ENCODE results near the gene LSAMP.

Gene LSAMP

DNA sequence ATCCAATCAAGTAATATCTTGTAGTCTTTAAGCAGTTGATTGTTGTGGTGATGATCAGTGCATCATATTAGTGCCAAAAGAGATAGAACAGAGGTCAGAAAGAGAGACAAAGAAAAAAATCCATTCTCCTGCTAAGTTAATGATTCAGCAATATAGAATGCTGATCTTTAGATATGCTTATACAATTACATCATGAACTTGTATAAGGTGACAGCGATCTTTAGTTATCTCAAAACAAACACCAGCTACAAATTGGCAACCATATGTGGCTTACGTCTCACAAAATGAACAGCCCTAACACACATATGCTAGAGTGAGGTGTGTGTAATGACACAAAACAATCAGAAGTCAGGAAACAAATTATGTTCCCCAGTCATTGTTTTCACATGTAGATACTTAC lies 12.5 kb downstream of the LSAMP start:
- no peak for DNase-seq (ENCODE audit: low spot score)

- DNase-seq (ENCODE audit: low spot score): no peak
Measured at GRCh38 chr3:116429479-116430269, 15.6 kb downstream of the LSAMP start.

DNA sequence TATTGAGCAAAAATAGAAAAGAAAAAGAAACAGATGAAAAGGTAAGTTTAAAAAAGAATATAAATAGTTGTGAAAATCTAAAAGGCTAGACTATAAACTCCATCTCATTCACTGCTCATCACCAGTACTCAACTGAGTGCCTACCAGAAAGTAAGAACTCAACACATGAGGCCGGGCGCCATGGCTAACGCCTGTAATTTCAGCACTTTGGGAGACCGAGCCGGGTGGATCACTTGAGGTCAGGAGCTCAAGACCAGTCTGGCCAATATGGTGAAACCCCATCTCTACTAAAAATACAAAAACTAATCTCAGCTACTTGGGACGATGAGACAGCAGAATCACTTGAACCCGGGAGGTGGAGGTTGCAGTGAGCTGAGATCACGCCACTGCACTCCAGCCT lies 19.3 kb downstream of the LSAMP start:
- no peak for DNase-seq (ENCODE audit: low spot score)

DNA sequence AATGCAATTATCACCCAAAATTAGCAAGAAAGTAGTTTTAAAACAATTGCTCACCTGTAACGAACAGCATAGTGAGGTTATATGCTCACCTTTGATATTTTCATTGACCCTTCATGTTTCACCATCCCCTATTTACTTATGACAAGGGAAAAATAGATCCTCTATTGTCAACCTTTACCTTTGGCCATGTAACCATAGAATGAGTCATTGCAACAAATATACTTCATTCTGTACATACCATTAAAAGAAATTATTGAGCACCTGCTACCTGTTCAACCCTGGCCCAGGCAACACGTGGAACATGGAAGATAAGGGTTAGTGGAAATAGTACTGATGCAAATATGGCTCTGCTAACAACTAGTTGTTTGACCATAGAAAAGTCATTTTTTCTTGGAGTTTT lies 20.2 kb downstream of the LSAMP start:
- DNase-seq (ENCODE audit: low spot score): no peak

- DNase-seq (ENCODE audit: low spot score): no peak
Measured at GRCh38 chr3:116423945-116424344, 21.3 kb downstream of the LSAMP start.

GRCh38 chr3:116423374-116423773 lies 21.9 kb downstream of the LSAMP start:
- DNase-seq (ENCODE audit: low spot score): no peak

DNA sequence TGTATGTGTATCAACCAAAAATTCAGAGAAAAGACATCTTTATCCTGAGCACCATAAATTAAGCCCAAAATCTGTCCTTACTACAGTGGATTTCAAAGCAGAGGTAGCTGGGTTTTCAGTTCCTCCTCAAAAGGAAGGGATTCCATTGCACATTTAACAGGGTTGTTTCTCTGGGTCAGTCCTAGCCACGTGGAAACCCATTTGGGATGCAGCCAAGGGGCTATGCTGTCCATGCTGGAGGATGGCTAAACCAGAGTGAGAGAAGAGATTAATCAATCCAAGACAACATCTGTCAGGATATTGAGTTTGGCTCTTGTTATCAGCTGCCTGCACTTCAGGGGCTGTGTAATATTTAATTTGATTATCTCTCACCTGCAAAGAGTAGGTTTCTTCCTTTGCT lies 28.1 kb downstream of the LSAMP start:
- no peak for DNase-seq (ENCODE audit: low spot score)

DNA sequence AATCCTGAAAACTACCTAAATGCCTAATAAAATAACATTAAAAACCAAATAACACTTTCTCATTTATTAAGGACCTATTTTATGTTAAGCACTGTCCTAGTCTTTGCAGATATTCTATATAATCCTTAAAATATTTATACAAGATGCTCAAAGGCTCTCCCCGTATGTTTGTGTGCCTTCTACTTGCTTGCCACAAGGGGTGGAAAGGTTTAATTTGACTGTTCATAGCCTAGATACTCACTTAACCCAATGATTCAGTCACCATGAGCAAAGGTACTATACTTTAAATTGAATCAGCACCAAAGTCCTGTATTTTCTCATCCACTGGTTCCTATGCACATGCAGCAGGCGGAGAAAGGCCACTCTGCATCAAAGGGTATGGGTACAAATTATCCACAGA lies 32.0 kb downstream of the LSAMP start:
- no peak for DNase-seq (ENCODE audit: low spot score)

GRCh38 chr3:116408473-116408872 lies 36.8 kb downstream of the LSAMP start:
- no peak for DNase-seq (ENCODE audit: low spot score)

- no peak for DNase-seq (ENCODE audit: low spot score)
Measured at GRCh38 chr3:116405231-116405630, 40.1 kb downstream of the LSAMP start.

DNA sequence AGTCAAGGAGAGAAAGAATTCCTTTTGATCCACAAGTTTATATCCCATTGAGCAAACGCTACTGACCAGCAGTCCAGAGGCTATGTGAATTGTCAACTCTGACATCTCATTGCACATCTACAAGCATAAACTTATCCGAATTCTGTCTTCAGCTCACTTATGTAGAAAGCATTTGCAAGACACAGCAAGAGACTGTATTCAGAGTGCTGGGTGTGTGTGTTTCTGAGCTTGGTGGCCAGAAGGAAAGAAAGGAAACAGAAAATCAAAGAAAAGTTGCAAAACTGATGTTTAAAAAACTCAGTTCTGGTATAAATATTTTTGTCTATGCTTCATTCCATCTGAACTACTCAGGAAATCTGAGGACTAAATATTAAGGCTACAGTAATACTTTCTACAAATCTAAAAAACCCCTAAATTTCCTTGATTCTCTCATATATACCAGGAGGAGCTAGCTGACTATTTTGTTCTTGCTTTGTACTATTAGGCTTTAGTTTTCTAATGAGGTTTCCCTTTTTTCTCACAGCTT lies 45.5 kb downstream of the LSAMP start:
- no peak for DNase-seq (ENCODE audit: low spot score)

DNA sequence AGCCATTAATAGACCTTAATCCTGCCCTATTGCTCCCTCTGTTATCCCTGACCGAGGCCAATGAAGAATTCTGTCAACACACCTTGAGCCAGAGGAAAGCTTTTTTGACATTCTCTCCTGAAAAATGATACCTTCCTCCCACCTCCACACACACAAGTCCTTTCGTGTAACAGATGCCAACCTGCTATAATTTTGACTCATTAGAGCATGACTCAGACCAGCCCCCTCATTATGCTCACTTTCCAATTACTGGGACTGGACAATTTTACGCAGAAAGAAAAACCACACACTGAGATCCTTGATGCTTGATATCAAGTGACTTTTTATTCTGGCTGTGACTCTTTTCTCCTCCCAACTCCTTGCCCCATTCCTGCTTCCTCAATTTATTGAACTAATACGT lies 50.9 kb downstream of the LSAMP start:
- DNase-seq (ENCODE audit: low spot score): no peak

DNA sequence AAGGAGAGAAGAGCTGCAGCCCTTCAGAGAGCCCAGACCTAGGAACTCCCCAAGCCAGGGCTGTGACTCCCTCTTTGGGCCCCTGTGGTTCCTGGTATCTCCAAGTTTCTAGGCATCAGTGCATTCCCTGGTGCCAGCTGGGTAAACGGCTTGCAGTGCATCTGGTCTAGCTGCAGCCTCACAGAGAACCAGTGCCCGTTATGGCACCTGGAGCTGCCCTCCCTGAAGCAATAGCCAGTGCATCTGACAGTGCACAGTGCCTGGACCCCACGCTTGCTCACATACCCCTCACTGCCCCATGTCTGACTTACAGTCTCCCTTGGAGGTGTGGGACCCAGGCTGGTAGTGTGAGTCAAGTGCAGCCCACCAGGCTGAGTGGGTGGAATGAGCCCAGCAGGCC lies 52.1 kb downstream of the LSAMP start:
- no peak for DNase-seq (ENCODE audit: low spot score)

- no peak for DNase-seq (ENCODE audit: low spot score)
Measured at GRCh38 chr3:116392291-116392690, 53.0 kb downstream of the LSAMP start.

DNA sequence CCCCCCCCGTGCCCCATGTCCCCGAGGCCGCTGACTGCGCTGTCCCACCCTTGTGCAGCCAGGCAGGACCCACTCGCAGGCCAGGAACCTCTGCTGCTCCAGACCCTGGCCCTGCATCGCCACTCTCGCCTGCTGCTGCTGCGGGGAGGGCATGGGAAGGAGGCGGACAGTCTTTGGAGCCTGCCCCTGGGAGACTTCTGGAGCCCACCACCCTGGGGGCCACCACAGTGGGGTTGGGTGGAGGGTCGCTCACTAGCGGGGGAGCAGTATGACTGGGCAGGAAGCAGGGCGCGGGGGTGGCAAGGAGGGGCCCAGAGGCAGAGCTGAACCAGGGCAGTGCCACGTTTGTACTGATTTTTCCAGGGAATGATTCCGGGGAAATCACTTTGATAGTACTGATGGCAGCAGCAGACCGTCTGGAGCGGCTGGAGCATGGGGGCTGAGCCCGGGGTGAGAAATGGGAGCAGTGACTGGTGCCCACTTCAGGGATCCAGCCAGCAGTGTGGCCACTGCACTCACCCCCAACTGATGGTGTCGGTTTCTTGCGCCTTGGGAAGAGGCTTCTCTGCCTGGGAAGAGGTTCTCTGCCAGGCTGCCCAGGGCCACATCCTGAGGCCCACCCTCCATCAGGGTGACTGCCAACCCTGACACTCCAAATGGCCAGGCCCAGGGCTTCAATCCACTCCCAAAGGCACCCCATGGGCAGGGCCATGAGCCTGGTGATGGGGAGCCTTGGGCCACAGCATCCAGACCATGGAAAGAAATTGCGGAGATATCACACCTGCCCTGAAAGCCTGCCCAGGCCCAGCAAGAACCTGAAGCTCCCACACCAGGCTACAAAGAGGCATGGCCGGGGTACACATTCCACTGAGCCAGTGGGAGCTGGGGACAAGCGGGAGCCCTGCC lies 53.7 kb downstream of the LSAMP start:
- no peak for DNase-seq (ENCODE audit: low spot score)

- DNase-seq (ENCODE audit: low spot score): no peak
Measured at GRCh38 chr3:116390318-116390717, 55.0 kb downstream of the LSAMP start.

GRCh38 chr3:116388867-116389385 lies 56.4 kb downstream of the LSAMP start:
- DNase-seq (ENCODE audit: low spot score): no peak

DNA sequence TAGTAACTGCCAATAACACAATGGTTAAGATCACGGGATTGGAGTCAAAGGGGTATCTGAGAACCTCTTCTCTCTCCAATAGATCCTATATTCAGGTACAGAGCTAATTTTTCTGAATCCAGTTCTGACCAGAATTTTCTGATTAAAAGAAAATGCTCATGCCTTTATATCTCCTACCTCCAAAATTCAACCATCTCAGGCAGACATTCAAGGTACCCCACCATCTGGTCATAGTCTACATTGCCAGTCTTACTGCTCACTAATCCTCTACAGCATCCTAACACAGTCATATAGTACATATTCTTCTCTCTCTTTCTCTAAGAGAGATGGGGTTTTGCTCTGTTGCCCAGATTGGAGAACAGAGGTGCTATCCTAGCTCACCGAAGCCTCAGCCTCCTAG lies 59.1 kb downstream of the LSAMP start:
- DNase-seq (ENCODE audit: low spot score): no peak

- no peak for DNase-seq (ENCODE audit: low spot score)
Measured at GRCh38 chr3:116384717-116385116, 60.6 kb downstream of the LSAMP start.

- no peak for DNase-seq (ENCODE audit: low spot score)
Measured at GRCh38 chr3:116378077-116378476, 67.2 kb downstream of the LSAMP start.

DNA sequence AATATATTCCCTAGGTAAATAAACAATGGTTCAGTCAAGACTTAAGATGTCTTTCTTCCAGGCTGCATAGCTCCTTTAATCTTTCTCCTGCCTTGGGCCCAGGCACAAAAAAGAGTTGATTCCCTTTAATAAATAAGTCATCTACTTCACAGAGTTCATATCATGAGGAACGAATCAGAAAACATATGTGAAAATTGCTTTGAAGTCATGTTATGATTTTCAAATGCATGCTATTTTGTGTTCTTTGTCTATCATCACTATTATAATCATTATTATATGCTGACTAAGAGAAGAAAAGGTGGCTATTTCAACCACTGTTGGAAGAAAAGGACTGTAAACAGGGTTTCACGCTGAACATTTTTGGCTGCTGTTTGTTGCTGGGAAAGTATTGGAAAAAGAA lies 70.4 kb downstream of the LSAMP start:
- no peak for DNase-seq (ENCODE audit: low spot score)

DNA sequence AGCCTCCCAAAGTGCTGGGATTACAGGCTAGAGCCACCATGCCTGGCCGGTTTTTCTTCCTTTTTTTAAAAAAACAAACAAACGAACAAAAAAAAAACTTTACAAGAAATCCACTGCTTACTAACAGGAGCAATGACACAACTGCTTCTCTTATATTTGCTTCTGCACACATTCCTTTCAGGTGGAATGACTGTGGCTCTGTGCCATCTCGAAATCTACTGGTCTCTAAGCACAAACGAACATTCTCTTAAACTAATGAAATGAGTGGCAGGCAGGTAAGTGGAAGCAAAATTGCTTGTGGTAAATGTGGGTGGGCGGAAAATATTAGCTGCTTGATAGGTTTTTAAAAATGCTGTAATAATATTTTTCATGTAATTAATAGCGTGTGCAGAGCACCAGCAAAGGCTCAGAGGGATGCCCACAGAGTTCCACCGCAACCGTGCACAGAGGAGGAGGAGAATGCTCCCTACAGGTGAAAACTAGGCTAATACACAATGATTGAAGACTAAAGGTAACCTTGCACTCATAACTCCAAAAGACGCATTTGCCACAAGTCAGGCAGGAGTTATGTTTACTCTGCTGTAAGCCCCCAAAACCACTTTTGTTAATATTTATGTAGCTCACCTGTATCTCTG lies 77.4 kb downstream of the LSAMP start:
- DNase-seq (ENCODE audit: low spot score): no peak
